ENCODE data around the gene ACKR1. TPM values are rescaled to one million over a fixed set of nuclear protein-coding genes. Genes with fewer than 3 reads are reported as not detected.

ACKR1 gene
- total RNA-seq, 1 experiment from 2014 or later: not detected

- DNase-seq (ENCODE audit: extremely low read depth, low read depth): no peak
These were observed 14.3 kb downstream of the ACKR1 start for GRCh38 chr1:159218649-159219636.

- no peak for DNase-seq (ENCODE audit: extremely low read depth, low read depth)
These were observed 17.6 kb downstream of the ACKR1 start for GRCh38 chr1:159222075-159222865.

- no peak for DNase-seq (ENCODE audit: extremely low read depth, low read depth)
These were observed 18.3 kb downstream of the ACKR1 start for GRCh38 chr1:159223004-159223403.

GRCh38 chr1:159228554-159228953 lies 23.9 kb downstream of the ACKR1 start:
- no peak for DNase-seq (ENCODE audit: extremely low read depth, low read depth)

- DNase-seq (ENCODE audit: extremely low read depth, low read depth): no peak
These were observed 24.7 kb downstream of the ACKR1 start for GRCh38 chr1:159229260-159229885.

GRCh38 chr1:159229896-159230295 lies 25.2 kb downstream of the ACKR1 start:
- no peak for DNase-seq (ENCODE audit: extremely low read depth, low read depth)

- no peak for DNase-seq (ENCODE audit: extremely low read depth, low read depth)
These were observed 35.0 kb downstream of the ACKR1 start for GRCh38 chr1:159239551-159240220.

GRCh38 chr1:159247266-159247665 lies 42.6 kb downstream of the ACKR1 start:
- no peak for DNase-seq (ENCODE audit: extremely low read depth, low read depth)

- DNase-seq (ENCODE audit: extremely low read depth, low read depth): no peak
These were observed 43.6 kb downstream of the ACKR1 start for GRCh38 chr1:159248311-159248710.

GRCh38 chr1:159250638-159251216 lies 46.1 kb downstream of the ACKR1 start:
- no peak for DNase-seq (ENCODE audit: extremely low read depth, low read depth)

Small RNA genes lying within 50 kb of the gene (small RNA-seq; reads per million reads assigned to genes)
- gene RNA5SP60: 0 reads per million in 2 experiments

Other genes starting within 250 kb of the ACKR1 start
- gene IFI16, start 195.0 kb upstream of the ACKR1 start, total RNA-seq (2014; rRNA removed; shearing (Covaris generic)): 46.6 and 65.7 TPM in 2 replicates
- gene AIM2, start 128.1 kb upstream of the ACKR1 start, total RNA-seq (2014; rRNA removed; shearing (Covaris generic)): not detected in 2 replicates
- gene CADM3, start 33.3 kb upstream of the ACKR1 start, total RNA-seq (2014; rRNA removed; shearing (Covaris generic)): not detected in 2 replicates
- gene FCER1A, start 97.5 kb downstream of the ACKR1 start, total RNA-seq (2014; rRNA removed; shearing (Covaris generic)): 0.15 TPM in 1 of 2 replicates, not detected in the other
- gene OR10J4, start 227.3 kb downstream of the ACKR1 start, total RNA-seq (2014; rRNA removed; shearing (Covaris generic)): not detected in 2 replicates
- 0.05 TPM in 1 of 2 replicates, not detected in the other for gene OR10J1, start 234.8 kb downstream of the ACKR1 start, total RNA-seq (2014; rRNA removed; shearing (Covaris generic))